ENCODE measurements around the gene ANKS3.
A peak's percentile ranks its signal among the peaks of the same experiment; 100 is the strongest.

Gene ANKS3

DNA sequence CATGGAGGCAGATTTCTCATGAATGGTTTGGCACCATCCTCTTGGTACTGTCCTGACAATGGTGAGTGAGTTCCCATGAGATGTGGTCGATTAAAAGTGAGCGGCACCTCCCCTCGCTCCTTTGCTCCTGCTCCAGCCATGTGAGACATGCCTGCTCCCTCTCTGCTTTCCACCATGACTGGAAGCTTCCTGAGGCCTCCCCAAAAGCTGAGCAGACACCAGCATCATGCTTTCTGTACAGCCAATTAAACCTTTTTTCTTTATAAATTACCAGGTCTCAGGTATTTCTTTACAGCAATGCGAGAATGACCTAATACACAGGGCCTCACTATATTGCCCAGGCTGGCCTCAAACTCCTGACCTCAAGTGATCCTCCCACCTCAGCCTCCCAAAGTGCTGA is 20.8 kb upstream of the ANKS3 start:
- TF ChIP-seq ZNF776 (tag by site-specific recombination; IDR thresholded peaks at IDR 0.05; ENCODE audit: borderline replicate concordance) (peak; percentile 91), ZNF473 (tag by site-specific recombination; IDR thresholded peaks at IDR 0.05) (no peak)
- Histone ChIP-seq H3K4me1 (ENCODE audit: control insufficient read depth, insufficient read depth, low read length) (no peaks in the 10 kb centered on the region), H3K9me3 (ENCODE audit: control insufficient read depth, insufficient read depth, low read depth, low read length) (no peaks in the 10 kb centered on the region), H3K27ac (ENCODE audit: extremely low read depth, low read depth, low read length) (no peak overlapping the region), H3K4me3 (ENCODE audit: low read depth, low read length) (no peak overlapping the region), H3K36me3 (ENCODE audit: control insufficient read depth in 2 of 2, insufficient read depth in 1 of 2, low read length in 2 of 2) (peaks cover 41 to 87% of the 10 kb centered on the region in 2 experiments)
- ChIA-PET CTCF (no interaction called here), POLR2A (no interaction called here)

DNA sequence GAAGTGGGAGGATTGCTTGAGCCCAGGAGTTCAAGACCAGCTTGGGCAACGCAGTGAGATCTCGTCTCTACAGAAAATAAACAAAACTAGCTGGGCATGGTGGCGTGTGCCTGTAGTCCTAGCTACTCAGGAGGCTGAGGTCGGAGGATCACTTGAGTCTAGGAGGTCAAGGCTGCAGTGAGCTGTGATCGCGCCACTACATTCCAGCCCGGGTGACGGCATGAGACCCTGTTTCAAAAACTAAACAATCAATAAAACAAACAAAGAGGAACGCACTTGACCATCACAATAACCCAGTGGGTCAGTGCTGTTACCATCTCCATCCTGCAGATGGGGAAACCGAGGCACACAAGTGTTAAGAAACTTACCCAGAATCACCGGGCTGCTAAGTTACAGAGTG is 19.2 kb upstream of the ANKS3 start:
- Histone ChIP-seq H3K27ac (ENCODE audit: extremely low read depth, low read depth, low read length) (no peak overlapping the region), H3K4me3 (ENCODE audit: low read depth, low read length) (no peak overlapping the region), H3K36me3 (ENCODE audit: control insufficient read depth in 2 of 2, insufficient read depth in 1 of 2, low read length in 2 of 2) (peaks cover 28 to 76% of the 10 kb centered on the region in 2 experiments), H3K4me1 (ENCODE audit: control insufficient read depth, insufficient read depth, low read length) (no peaks in the 10 kb centered on the region), H3K9me3 (ENCODE audit: control insufficient read depth, insufficient read depth, low read depth, low read length) (no peaks in the 10 kb centered on the region)
- ChIA-PET POLR2A (interaction anchor here (1.3 kb wide), 1 partner anchor 15 kb away, joined by 3 read pairs; no protein-coding TSS in a partner anchor), CTCF (no interaction called here)
- TF ChIP-seq, protein P1, sequence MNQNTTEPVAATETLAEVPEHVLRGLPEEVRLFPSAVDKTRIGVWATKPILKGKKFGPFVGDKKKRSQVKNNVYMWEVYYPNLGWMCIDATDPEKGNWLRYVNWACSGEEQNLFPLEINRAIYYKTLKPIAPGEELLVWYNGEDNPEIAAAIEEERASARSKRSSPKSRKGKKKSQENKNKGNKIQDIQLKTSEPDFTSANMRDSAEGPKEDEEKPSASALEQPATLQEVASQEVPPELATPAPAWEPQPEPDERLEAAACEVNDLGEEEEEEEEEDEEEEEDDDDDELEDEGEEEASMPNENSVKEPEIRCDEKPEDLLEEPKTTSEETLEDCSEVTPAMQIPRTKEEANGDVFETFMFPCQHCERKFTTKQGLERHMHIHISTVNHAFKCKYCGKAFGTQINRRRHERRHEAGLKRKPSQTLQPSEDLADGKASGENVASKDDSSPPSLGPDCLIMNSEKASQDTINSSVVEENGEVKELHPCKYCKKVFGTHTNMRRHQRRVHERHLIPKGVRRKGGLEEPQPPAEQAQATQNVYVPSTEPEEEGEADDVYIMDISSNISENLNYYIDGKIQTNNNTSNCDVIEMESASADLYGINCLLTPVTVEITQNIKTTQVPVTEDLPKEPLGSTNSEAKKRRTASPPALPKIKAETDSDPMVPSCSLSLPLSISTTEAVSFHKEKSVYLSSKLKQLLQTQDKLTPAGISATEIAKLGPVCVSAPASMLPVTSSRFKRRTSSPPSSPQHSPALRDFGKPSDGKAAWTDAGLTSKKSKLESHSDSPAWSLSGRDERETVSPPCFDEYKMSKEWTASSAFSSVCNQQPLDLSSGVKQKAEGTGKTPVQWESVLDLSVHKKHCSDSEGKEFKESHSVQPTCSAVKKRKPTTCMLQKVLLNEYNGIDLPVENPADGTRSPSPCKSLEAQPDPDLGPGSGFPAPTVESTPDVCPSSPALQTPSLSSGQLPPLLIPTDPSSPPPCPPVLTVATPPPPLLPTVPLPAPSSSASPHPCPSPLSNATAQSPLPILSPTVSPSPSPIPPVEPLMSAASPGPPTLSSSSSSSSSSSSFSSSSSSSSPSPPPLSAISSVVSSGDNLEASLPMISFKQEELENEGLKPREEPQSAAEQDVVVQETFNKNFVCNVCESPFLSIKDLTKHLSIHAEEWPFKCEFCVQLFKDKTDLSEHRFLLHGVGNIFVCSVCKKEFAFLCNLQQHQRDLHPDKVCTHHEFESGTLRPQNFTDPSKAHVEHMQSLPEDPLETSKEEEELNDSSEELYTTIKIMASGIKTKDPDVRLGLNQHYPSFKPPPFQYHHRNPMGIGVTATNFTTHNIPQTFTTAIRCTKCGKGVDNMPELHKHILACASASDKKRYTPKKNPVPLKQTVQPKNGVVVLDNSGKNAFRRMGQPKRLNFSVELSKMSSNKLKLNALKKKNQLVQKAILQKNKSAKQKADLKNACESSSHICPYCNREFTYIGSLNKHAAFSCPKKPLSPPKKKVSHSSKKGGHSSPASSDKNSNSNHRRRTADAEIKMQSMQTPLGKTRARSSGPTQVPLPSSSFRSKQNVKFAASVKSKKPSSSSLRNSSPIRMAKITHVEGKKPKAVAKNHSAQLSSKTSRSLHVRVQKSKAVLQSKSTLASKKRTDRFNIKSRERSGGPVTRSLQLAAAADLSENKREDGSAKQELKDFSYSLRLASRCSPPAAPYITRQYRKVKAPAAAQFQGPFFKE (tag by site-specific recombination; IDR thresholded peaks at IDR 0.05; ENCODE audit: borderline replicate concordance), result no peak
- no peak for TF ChIP-seq ZNF555 (tag by site-specific recombination; conservative IDR thresholded peaks at IDR 0.05)
- TF ChIP-seq, protein P2, sequence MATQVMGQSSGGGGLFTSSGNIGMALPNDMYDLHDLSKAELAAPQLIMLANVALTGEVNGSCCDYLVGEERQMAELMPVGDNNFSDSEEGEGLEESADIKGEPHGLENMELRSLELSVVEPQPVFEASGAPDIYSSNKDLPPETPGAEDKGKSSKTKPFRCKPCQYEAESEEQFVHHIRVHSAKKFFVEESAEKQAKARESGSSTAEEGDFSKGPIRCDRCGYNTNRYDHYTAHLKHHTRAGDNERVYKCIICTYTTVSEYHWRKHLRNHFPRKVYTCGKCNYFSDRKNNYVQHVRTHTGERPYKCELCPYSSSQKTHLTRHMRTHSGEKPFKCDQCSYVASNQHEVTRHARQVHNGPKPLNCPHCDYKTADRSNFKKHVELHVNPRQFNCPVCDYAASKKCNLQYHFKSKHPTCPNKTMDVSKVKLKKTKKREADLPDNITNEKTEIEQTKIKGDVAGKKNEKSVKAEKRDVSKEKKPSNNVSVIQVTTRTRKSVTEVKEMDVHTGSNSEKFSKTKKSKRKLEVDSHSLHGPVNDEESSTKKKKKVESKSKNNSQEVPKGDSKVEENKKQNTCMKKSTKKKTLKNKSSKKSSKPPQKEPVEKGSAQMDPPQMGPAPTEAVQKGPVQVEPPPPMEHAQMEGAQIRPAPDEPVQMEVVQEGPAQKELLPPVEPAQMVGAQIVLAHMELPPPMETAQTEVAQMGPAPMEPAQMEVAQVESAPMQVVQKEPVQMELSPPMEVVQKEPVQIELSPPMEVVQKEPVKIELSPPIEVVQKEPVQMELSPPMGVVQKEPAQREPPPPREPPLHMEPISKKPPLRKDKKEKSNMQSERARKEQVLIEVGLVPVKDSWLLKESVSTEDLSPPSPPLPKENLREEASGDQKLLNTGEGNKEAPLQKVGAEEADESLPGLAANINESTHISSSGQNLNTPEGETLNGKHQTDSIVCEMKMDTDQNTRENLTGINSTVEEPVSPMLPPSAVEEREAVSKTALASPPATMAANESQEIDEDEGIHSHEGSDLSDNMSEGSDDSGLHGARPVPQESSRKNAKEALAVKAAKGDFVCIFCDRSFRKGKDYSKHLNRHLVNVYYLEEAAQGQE (tag by site-specific recombination; IDR thresholded peaks at IDR 0.05), result no peak
- TF ChIP-seq, protein P3, sequence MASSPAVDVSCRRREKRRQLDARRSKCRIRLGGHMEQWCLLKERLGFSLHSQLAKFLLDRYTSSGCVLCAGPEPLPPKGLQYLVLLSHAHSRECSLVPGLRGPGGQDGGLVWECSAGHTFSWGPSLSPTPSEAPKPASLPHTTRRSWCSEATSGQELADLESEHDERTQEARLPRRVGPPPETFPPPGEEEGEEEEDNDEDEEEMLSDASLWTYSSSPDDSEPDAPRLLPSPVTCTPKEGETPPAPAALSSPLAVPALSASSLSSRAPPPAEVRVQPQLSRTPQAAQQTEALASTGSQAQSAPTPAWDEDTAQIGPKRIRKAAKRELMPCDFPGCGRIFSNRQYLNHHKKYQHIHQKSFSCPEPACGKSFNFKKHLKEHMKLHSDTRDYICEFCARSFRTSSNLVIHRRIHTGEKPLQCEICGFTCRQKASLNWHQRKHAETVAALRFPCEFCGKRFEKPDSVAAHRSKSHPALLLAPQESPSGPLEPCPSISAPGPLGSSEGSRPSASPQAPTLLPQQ (tag by site-specific recombination; IDR thresholded peaks at IDR 0.05), result no peak
- no peak for TF ChIP-seq ZNF157 (tag by site-specific recombination; IDR thresholded peaks at IDR 0.05)
- TF ChIP-seq ZNF529 (tag by site-specific recombination; IDR thresholded peaks at IDR 0.05; ENCODE audit: insufficient replicate concordance), result no peak
- TF ChIP-seq ZNF221 (tag by site-specific recombination; IDR thresholded peaks at IDR 0.05; ENCODE audit: borderline replicate concordance), result no peak
- TF ChIP-seq, protein P4, sequence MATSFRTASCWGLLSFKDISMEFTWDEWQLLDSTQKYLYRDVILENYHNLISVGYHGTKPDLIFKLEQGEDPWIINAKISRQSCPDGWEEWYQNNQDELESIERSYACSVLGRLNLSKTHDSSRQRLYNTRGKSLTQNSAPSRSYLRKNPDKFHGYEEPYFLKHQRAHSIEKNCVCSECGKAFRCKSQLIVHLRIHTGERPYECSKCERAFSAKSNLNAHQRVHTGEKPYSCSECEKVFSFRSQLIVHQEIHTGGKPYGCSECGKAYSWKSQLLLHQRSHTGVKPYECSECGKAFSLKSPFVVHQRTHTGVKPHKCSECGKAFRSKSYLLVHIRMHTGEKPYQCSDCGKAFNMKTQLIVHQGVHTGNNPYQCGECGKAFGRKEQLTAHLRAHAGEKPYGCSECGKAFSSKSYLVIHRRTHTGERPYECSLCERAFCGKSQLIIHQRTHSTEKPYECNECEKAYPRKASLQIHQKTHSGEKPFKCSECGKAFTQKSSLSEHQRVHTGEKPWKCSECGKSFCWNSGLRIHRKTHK (tag by site-specific recombination; IDR thresholded peaks at IDR 0.05), result no peak
- TF ChIP-seq ZNF544 (tag by site-specific recombination; IDR thresholded peaks at IDR 0.05), result no peak
- no peak for TF ChIP-seq ZNF777 (tag by site-specific recombination; IDR thresholded peaks at IDR 0.05; ENCODE audit: borderline replicate concordance)
- TF ChIP-seq, protein P5, sequence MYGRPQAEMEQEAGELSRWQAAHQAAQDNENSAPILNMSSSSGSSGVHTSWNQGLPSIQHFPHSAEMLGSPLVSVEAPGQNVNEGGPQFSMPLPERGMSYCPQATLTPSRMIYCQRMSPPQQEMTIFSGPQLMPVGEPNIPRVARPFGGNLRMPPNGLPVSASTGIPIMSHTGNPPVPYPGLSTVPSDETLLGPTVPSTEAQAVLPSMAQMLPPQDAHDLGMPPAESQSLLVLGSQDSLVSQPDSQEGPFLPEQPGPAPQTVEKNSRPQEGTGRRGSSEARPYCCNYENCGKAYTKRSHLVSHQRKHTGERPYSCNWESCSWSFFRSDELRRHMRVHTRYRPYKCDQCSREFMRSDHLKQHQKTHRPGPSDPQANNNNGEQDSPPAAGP (tag by site-specific recombination; IDR thresholded peaks at IDR 0.05), result no peak
